HG02981 (cell line): ENCODE measurements around the gene DNAJC5.

Experiments
- ATAC-seq: cut with Tn5 transposase; IDR thresholded peaks from one replicate; pipeline ENCODE4 v1.9.1; 2021; ENCODE audit warnings: mild to moderate bottlenecking, moderate library complexity; ENCODE audit not compliant: unreplicated experiment

The DNAJC5 gene

GRCh38 chr20:63978319-63979228, 83.6 kb downstream of the DNAJC5 start:
- peak; percentile 30 for ATAC-seq

- no peak for ATAC-seq
These were observed 84.3 kb downstream of the DNAJC5 start for GRCh38 chr20:63979229-63979556.

GRCh38 chr20:63979557-63980316, 84.8 kb downstream of the DNAJC5 start, which contains the start of gene SAMD10:
Gene SAMD10 (minus strand): TSS chr20:63979642. CDS start chr20:63979467, 175 bp downstream.
- no peak for ATAC-seq

GRCh38 chr20:63980317-63980805, 85.4 kb downstream of the DNAJC5 start:
- ATAC-seq, result no peak

GRCh38 chr20:63980806-63981728, 86.1 kb downstream of the DNAJC5 start, which contains the start of gene PRPF6:
Gene PRPF6 (plus strand): TSS chr20:63981132. CDS start chr20:63981246, 114 bp downstream.
- ATAC-seq, result peak; percentile 58

GRCh38 chr20:63982937-63983336, 88.0 kb downstream of the DNAJC5 start:
- no peak for ATAC-seq
